ENCODE data around the gene SLCO4A1. TPM values are rescaled to one million over a fixed set of nuclear protein-coding genes. Genes with fewer than 3 reads are reported as not detected.

Gene SLCO4A1
- total RNA-seq, 1 experiment from 2014 or later = 161 TPM

- no peak for TF ChIP-seq EZH2 (IDR thresholded peaks at IDR 0.05; ENCODE audit: low read length, unreplicated experiment)
- no peak for TF ChIP-seq EZH2phosphoT487 (IDR thresholded peaks at IDR 0.05; ENCODE audit: borderline replicate concordance, low read length)
- TF ChIP-seq, protein P1, sequence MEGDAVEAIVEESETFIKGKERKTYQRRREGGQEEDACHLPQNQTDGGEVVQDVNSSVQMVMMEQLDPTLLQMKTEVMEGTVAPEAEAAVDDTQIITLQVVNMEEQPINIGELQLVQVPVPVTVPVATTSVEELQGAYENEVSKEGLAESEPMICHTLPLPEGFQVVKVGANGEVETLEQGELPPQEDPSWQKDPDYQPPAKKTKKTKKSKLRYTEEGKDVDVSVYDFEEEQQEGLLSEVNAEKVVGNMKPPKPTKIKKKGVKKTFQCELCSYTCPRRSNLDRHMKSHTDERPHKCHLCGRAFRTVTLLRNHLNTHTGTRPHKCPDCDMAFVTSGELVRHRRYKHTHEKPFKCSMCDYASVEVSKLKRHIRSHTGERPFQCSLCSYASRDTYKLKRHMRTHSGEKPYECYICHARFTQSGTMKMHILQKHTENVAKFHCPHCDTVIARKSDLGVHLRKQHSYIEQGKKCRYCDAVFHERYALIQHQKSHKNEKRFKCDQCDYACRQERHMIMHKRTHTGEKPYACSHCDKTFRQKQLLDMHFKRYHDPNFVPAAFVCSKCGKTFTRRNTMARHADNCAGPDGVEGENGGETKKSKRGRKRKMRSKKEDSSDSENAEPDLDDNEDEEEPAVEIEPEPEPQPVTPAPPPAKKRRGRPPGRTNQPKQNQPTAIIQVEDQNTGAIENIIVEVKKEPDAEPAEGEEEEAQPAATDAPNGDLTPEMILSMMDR (conservative IDR thresholded peaks at IDR 0.05; ENCODE audit: low read depth, low read length) = no peak
- DNase-seq (no peak), ATAC-seq (no peak)
- H3K79me2 ChIP-seq (ENCODE audit: low read length) = no peaks in the 10 kb centered on the region
- H3K9me2 ChIP-seq (replicated peaks; ENCODE audit: low read length) = no peaks in the 10 kb centered on the region
- H3K27me3 ChIP-seq (ENCODE audit: low read length) = no peaks in the 10 kb centered on the region
- no TSS peak for BruUV-seq (replicated peaks)
- peaks cover 22% of the 10 kb centered on the region for H3K4me1 ChIP-seq (ENCODE audit: insufficient read depth, low read length)
- H3K4me2 ChIP-seq (ENCODE audit: low read length) = no peak overlapping the region
- H3F3A ChIP-seq (ENCODE audit: low read length, unreplicated experiment) = peaks cover 6% of the 10 kb centered on the region
- H4K20me1 ChIP-seq (ENCODE audit: low read length) = no peaks in the 10 kb centered on the region
- no peak overlapping the region for H3K9ac ChIP-seq (ENCODE audit: low read length)
- H3K4me3 ChIP-seq (ENCODE audit: low read length) = no peak overlapping the region
- no peaks in the 10 kb centered on the region for H3K9me3 ChIP-seq (ENCODE audit: low read length)
- ChIA-PET POLR2A (ENCODE audit: unreplicated experiment) (no interaction called here), CTCF (no interaction called here)
- H2AFZ ChIP-seq (ENCODE audit: low read length) = no peak overlapping the region
- H3K27ac ChIP-seq (ENCODE audit: low read length) = no peak overlapping the region
- no peaks in the 10 kb centered on the region for H3K36me3 ChIP-seq (ENCODE audit: low read depth, low read length)
- intact Hi-C loops (cut with micrococcal nuclease) = no loop called here
Observed at GRCh38 chr20:62699741-62700140, 57.4 kb downstream of the SLCO4A1 start.

- H4K20me1 ChIP-seq (ENCODE audit: low read length) = no peaks in the 10 kb centered on the region
- TF ChIP-seq, protein P1 (conservative IDR thresholded peaks at IDR 0.05; ENCODE audit: low read depth, low read length) = no peak
- TF ChIP-seq EZH2phosphoT487 (IDR thresholded peaks at IDR 0.05; ENCODE audit: borderline replicate concordance, low read length) (no peak), EZH2 (IDR thresholded peaks at IDR 0.05; ENCODE audit: low read length, unreplicated experiment) (no peak)
- no peaks in the 10 kb centered on the region for H3K79me2 ChIP-seq (ENCODE audit: low read length)
- no peaks in the 10 kb centered on the region for H3K27me3 ChIP-seq (ENCODE audit: low read length)
- BruUV-seq (replicated peaks) = no TSS peak
- H3K9me2 ChIP-seq (replicated peaks; ENCODE audit: low read length) = no peaks in the 10 kb centered on the region
- peaks cover 28% of the 10 kb centered on the region for H3K4me1 ChIP-seq (ENCODE audit: insufficient read depth, low read length)
- H3K4me3 ChIP-seq (ENCODE audit: low read length) = no peak overlapping the region
- intact Hi-C loops (cut with micrococcal nuclease) = no loop called here
- H2AFZ ChIP-seq (ENCODE audit: low read length) = no peak overlapping the region
- CTCF ChIA-PET = no interaction called here
- no peaks in the 10 kb centered on the region for H3K36me3 ChIP-seq (ENCODE audit: low read depth, low read length)
- POLR2A ChIA-PET (ENCODE audit: unreplicated experiment) = no interaction called here
- H3K9ac ChIP-seq (ENCODE audit: low read length) = no peak overlapping the region
- no peaks in the 10 kb centered on the region for H3K9me3 ChIP-seq (ENCODE audit: low read length)
- no peak overlapping the region for H3K4me2 ChIP-seq (ENCODE audit: low read length)
- no peak overlapping the region for H3K27ac ChIP-seq (ENCODE audit: low read length)
- H3F3A ChIP-seq (ENCODE audit: low read length, unreplicated experiment) = peaks cover 6% of the 10 kb centered on the region
- DNase-seq = no peak
- ATAC-seq = no peak
Observed at GRCh38 chr20:62700261-62700930, 58.1 kb downstream of the SLCO4A1 start.

DNA sequence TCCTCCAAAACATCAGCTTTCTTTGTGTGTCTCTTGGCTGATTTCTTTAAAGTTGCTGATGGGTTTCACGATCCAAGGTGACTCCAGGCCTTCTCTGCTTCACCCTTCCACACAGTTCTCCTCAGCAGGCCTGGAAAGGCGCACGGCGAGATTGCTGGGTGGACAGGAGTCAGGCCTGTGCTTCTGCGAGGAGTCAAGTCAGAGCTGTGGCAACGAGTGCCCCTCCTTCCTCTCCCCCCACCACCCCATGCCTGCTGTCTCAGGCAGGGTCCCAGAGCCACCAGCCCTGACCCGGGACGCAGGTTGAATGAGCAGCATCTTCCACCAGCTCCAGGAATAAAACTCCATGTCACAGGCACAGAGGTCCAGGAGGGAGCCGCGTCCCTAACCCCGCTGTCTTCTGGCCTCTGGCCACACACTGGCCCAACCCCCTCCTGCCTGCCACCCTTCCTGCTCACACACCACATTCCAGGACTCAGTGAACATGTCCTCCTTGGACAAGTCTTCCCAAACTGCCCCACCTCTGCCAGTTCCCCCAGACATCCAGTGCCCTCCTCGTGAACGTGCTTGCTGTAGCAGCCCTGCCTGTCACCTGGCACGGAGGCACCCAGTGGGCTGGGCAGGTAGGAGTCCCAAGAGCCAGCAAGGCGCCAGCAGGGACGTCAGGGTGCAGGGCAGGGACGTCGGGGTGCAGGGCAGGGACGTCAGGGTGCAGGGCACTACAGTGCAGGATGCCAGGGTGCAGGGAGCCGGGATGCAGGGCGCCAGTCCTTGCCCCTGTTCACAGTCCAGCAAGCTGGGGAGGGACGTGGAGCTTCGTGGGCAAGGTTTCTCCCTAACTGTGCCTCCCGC lies 59.1 kb downstream of the SLCO4A1 start:
- TF ChIP-seq, protein P1 (conservative IDR thresholded peaks at IDR 0.05; ENCODE audit: low read depth, low read length) = no peak
- TF ChIP-seq EZH2phosphoT487 (IDR thresholded peaks at IDR 0.05; ENCODE audit: borderline replicate concordance, low read length) (no peak), EZH2 (IDR thresholded peaks at IDR 0.05; ENCODE audit: low read length, unreplicated experiment) (no peak)
- no peaks in the 10 kb centered on the region for H3K36me3 ChIP-seq (ENCODE audit: low read depth, low read length)
- H3K4me3 ChIP-seq (ENCODE audit: low read length) = no peak overlapping the region
- peaks cover 6% of the 10 kb centered on the region for H3F3A ChIP-seq (ENCODE audit: low read length, unreplicated experiment)
- no peaks in the 10 kb centered on the region for H3K9me2 ChIP-seq (replicated peaks; ENCODE audit: low read length)
- H4K20me1 ChIP-seq (ENCODE audit: low read length) = no peaks in the 10 kb centered on the region
- ChIA-PET POLR2A (ENCODE audit: unreplicated experiment) (no interaction called here), CTCF (no interaction called here)
- H3K9ac ChIP-seq (ENCODE audit: low read length) = no peak overlapping the region
- H3K9me3 ChIP-seq (ENCODE audit: low read length) = no peaks in the 10 kb centered on the region
- no TSS peak for BruUV-seq (replicated peaks)
- H3K27ac ChIP-seq (ENCODE audit: low read length) = no peak overlapping the region
- DNase-seq (no peak), ATAC-seq (no peak)
- intact Hi-C loops (cut with micrococcal nuclease) = no loop called here
- no peak overlapping the region for H2AFZ ChIP-seq (ENCODE audit: low read length)
- no peak overlapping the region for H3K4me2 ChIP-seq (ENCODE audit: low read length)
- H3K27me3 ChIP-seq (ENCODE audit: low read length) = no peaks in the 10 kb centered on the region
- H3K79me2 ChIP-seq (ENCODE audit: low read length) = no peaks in the 10 kb centered on the region
- peaks cover 35% of the 10 kb centered on the region for H3K4me1 ChIP-seq (ENCODE audit: insufficient read depth, low read length)
